GM19455 (cell line): ENCODE data around the gene DDX39B.
"Not testable (repeated sequence)": the region's sequence is repeated elsewhere in the genome, so short reads cannot be mapped to it uniquely, and the experiment has no call there.

Experiments
- ATAC-seq: cut with Tn5 transposase; IDR thresholded peaks from one replicate; pipeline ENCODE4 v1.9.1; 2021; ENCODE audit not compliant: unreplicated experiment

DDX39B gene

DNA sequence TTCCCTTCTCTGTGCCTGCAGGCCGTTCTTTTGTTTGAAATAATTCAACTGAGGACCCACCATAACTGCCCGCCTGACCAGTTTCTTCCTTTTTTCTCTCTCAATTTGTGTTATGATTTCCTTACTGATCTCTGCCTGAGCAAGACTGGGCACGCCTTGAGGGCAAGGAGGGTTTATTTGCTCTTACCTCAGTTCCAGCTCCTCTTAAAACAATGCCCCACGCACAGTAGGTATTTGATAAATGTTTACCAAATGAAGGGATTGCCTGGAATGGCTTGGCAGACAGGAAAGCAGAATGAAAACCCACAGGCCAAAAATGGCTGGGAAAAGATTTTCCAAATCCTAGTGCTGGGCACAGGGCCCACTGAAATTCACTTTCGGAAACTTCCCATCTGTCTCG lies 54.1 kb downstream of the DDX39B start:
- not testable (repeated sequence) for ATAC-seq

DNA sequence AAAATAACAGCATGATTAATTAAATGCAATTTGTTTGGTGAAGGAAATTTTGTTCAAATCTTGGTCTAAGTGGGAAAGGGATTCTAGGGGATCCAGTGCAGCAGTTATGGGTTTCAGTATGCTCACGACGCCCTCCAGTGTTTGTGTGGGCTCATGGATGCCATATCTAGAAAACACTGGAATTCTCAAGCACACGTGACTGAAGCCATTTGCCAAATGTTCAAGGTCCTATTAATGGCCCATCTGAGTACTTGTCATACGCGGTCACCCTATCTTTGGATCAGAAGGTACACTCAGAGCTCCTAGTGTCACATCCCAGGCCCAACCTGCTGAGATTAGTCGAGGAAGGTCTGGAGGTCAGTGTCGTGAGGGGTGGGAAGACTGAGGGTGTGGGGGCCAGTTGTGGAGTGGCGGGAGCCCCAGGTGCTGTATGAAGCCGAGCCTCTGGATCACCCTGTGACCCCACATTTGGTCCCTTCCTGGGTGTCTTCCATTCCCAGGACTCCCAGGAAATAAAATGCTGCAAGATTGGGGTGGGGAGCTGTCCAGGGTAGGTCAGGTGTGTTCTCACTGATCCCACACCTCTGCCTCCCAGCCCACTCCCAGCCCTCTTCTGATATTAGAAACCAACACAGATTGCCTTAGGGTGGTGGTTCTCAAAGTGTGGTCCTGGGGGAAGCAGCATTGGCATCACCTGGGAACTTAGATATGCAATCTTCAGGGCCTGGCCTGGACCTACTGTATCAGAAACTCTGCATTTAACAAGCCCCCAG lies 55.6 kb downstream of the DDX39B start:
- not testable (repeated sequence) for ATAC-seq

DNA sequence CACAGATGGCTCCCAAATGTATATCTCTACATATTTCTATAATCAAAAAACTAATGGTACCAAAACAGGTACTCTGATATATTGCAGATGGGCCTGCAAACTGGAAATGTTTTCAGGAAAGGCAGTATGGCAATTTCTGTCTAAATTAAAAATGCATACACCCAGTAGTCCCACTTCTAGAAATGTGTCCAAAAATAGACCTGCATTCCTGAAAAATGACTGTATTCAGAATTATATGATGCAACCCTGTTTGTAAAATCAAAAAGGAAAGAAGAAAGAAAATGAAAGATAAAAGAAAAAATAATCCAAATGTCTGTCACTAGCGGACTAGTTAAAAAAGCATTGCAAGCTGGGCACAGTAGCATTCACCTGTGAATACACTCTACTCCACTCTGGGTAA lies 56.7 kb downstream of the DDX39B start:
- ATAC-seq: no peak

DNA sequence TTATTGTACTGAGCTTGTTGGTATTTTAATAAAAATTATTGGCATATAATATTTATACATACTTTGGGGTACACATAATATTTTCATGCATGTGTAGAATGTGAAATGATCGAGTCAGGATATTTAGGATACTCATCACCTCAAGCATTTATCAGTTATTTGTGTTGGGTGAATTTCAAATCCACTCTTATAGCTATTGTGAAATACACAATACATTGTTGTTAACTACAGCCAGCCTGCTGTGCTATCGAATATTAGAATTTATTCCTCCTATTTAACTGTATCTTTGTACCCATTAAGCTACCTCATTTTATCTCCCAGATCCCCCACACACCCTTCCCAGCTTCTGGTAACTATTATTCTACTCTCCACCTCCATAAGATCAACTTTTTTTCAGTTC lies 58.4 kb downstream of the DDX39B start:
- no peak for ATAC-seq

DNA sequence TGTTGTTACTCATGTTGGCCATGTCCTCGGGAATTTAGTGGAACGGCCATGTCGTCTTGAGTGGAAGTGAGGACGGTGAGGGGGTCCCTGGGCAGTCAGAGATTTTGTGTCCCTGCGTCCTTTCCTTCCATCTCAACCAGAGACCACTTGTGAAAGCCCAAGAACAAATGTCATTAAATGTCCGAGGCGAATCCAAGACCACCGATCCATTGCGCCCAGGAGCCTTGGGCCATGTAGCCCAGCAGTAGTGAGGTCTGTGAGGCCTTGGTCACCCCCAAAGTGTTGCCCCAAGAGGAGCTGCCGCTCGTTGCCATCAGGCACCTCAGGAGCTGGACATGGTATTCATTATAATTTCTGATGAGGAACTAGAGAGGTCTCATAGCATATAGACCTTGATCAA lies 61.2 kb downstream of the DDX39B start:
- ATAC-seq: no peak
